HCT116 (cell line): Measurements from ENCODE around the gene RANGAP1. TPM values are rescaled to one million over a fixed set of nuclear protein-coding genes. Genes with fewer than 3 reads are reported as not detected.

ENCODE experiments used
- ATAC-seq: fragments of 200-7000 bp; cut with Tn5 transposase; 2 replicates; pipeline ENCODE4 v1.9.1; 2020; ENCODE audit warnings: mild to moderate bottlenecking, moderate library complexity
- BruUV-seq: library from RNA; stranded (reverse); fragments of 400-500 nt; replicated peaks from 2 replicates; lab custom pipeline; 2021; lab: Mats Ljungman, UMichigan
- CTCF ChIA-PET: fragments of 300-600 bp; sonication (Branson Sonifier 250); formaldehyde crosslinking; loops from one replicate; lab custom pipeline; 2021; ENCODE audit warnings: antibody characterized with exemption; lab: Charles Lee
- POLR2A ChIA-PET: fragments of 300-600, 350-600 bp; sonication (Branson Sonifier 250); formaldehyde crosslinking; loops from one replicate; lab custom pipeline; 2021; ENCODE audit warnings: antibody characterized with exemption; lab: Charles Lee
- RAD21 ChIA-PET, 2 experiments: fragments of 300-600 bp; sonication (Branson Sonifier 250); formaldehyde crosslinking; loops; one replicate each; lab custom pipeline; 2023; ENCODE audit warnings: low total read pairs in 2 of 2; ENCODE audit not compliant: uncharacterized antibody in 2 of 2, unreplicated experiment in 2 of 2, low non-redundant PET in 1 of 2; lab: Charles Lee
- DNase-seq: peaks from one replicate; pipeline ENCODE4 v3.0.0-alpha.2; 2010; ENCODE audit warnings: low read depth, low spot score
- H2AFZ ChIP-seq: fragments of 200-600 bp; shearing (Covaris generic), sonication (generic); 2 replicates; pipeline ENCODE4 v1.6.1; 2017; ENCODE audit warnings: low read depth, mixed run types, mixed read lengths, antibody characterized with exemption, low read length; ENCODE audit not compliant: poor library complexity, severe bottlenecking
- H3K27ac ChIP-seq: 2 replicates; pipeline ENCODE4 v1.5.1; 2012; ENCODE audit warnings: low read depth, low read length
- H3K27me3 ChIP-seq: fragments of 200-600 bp; sonication (generic); 2 replicates; pipeline ENCODE4 v1.6.1; 2016; ENCODE audit warnings: mixed run types, low read length, mixed read lengths; ENCODE audit not compliant: insufficient read depth
- H3K36me3 ChIP-seq, 2 experiments: fragments of 200-500 bp in 1 of 2; fragments of 200-600 bp in 1 of 2; sonication (Bioruptor generic) in 1 of 2; sonication (generic) in 1 of 2; 2 replicates each; pipeline versions ENCODE4 v1.5.1 to v1.6.1; 2014 to 2016; ENCODE audit warnings: low read length in 2 of 2, inconsistent platforms in 1 of 2, mixed read lengths in 1 of 2, mixed run types in 1 of 2; ENCODE audit not compliant: insufficient read depth in 2 of 2, control insufficient read depth in 1 of 2
- H3K4me1 ChIP-seq, 2 experiments: fragments of 200-600 bp in 1 of 2; sonication (generic) in 1 of 2; 2 replicates each; pipeline versions ENCODE4 v1.5.1 to v1.6.1; 2012 to 2017; ENCODE audit warnings: low read length in 2 of 2, inconsistent platforms in 1 of 2, mild to moderate bottlenecking in 1 of 2, mixed read lengths in 1 of 2, mixed run types in 1 of 2, moderate library complexity in 1 of 2; ENCODE audit not compliant: insufficient read depth in 2 of 2, control insufficient read depth in 1 of 2
- H3K4me2 ChIP-seq: fragments of 200-600 bp; sonication (generic); 2 replicates; pipeline ENCODE4 v1.6.1; 2017; ENCODE audit warnings: mixed run types, low read length, mixed read lengths
- H3K4me3 ChIP-seq, 2 experiments: fragments of 200-600 bp in 1 of 2; sonication (generic) in 1 of 2; replicated peaks in 1 of 2; 2 replicates each; pipeline ENCODE4 v1.5.1; 2011 to 2016; ENCODE audit warnings: low read length in 2 of 2, control low read depth in 1 of 2, low read depth in 1 of 2, mild to moderate bottlenecking in 1 of 2, mixed read lengths in 1 of 2, mixed run types in 1 of 2
- H3K79me2 ChIP-seq: fragments of 200-600 bp; sonication (generic); 2 replicates; pipeline ENCODE4 v1.6.1; 2017; ENCODE audit warnings: mild to moderate bottlenecking, mixed run types, low read length, moderate library complexity, mixed read lengths; ENCODE audit not compliant: insufficient read depth
- H3K9ac ChIP-seq: fragments of 200-600 bp; sonication (generic); 2 replicates; pipeline ENCODE4 v1.6.1; 2016; ENCODE audit warnings: low read length, mixed read lengths
- H3K9me2 ChIP-seq: fragments of 200-600 bp; sonication (generic), shearing (Covaris generic); 2 replicates; pipeline ENCODE4 v1.6.1; 2017; ENCODE audit warnings: mixed run types, mild to moderate bottlenecking, moderate library complexity; ENCODE audit not compliant: insufficient read depth
- H3K9me3 ChIP-seq, 2 experiments: fragments of 200-500 bp in 1 of 2; fragments of 200-600 bp in 1 of 2; sonication (Bioruptor generic) in 1 of 2; sonication (generic) in 1 of 2; 2 replicates each; pipeline ENCODE4 v1.6.1; 2014 to 2017; ENCODE audit warnings: low read length in 2 of 2, mixed read lengths in 2 of 2, inconsistent platforms in 1 of 2, low read depth in 1 of 2, mild to moderate bottlenecking in 1 of 2, mixed run types in 1 of 2, moderate library complexity in 1 of 2; ENCODE audit not compliant: control insufficient read depth in 1 of 2, insufficient read depth in 1 of 2
- H4K20me1 ChIP-seq: fragments of 200-600 bp; sonication (generic), shearing (Covaris generic); 2 replicates; pipeline ENCODE4 v1.6.1; 2017; ENCODE audit warnings: mixed run types, mild to moderate bottlenecking, moderate library complexity; ENCODE audit not compliant: insufficient read depth
- CBX3 ChIP-seq: IDR thresholded peaks from 2 replicates; pipeline ENCODE4 v1.6.1; 2012; ENCODE audit warnings: low read depth
- CEBPB ChIP-seq: IDR thresholded peaks from 2 replicates; pipeline ENCODE4 v1.6.1; 2012; ENCODE audit warnings: low read depth
- EZH2phosphoT487 ChIP-seq: fragments of 200-600 bp; IDR thresholded peaks from 2 replicates; pipeline ENCODE4 v1.6.1; 2018; ENCODE audit warnings: antibody characterized with exemption, borderline replicate concordance
- FOSL1 ChIP-seq: IDR thresholded peaks from 2 replicates; pipeline ENCODE4 v1.6.1; 2012; ENCODE audit warnings: low read depth
- JUND ChIP-seq: IDR thresholded peaks from 2 replicates; pipeline ENCODE4 v1.6.1; 2012
- POLR2A ChIP-seq: IDR thresholded peaks from 2 replicates; pipeline ENCODE4 v1.7.0; 2011; ENCODE audit warnings: borderline replicate concordance; ENCODE audit not compliant: insufficient read depth, insufficient read length; ENCODE audit errors: extremely low read depth
- SP1 ChIP-seq: IDR thresholded peaks from 2 replicates; pipeline ENCODE4 v1.6.1; 2012; ENCODE audit warnings: low read depth
- SRF ChIP-seq: IDR thresholded peaks from 2 replicates; pipeline ENCODE4 v1.6.1; 2012; ENCODE audit warnings: low read depth
- intact Hi-C: fragments of 100-400 bp; cut with micrococcal nuclease; formaldehyde crosslinking; loops from 2 replicates; pipeline ENCODE4 v1.10.0; 2022
- total RNA-seq: library from RNA; stranded (reverse); gene quantifications from one replicate; pipeline ENCODE4 v1.2.1, GENCODE V29; 2021; ENCODE audit not compliant: unreplicated experiment
- TF ChIP-seq, protein P1 (sequence below): IDR thresholded peaks from 2 replicates; pipeline ENCODE4 v1.6.1; 2012
- TF ChIP-seq, protein P2 (sequence below), 3 experiments: fragments of 200-600 bp in 1 of 3; sonication (generic) in 1 of 3; IDR thresholded peaks in 2 of 3; conservative IDR thresholded peaks in 1 of 3; 2 replicates each; pipeline ENCODE4 v1.5.1; 2012 to 2017; ENCODE audit warnings: low read depth in 2 of 3, low read length in 2 of 3, antibody characterized with exemption in 1 of 3, borderline replicate concordance in 1 of 3, control low read depth in 1 of 3, mild to moderate bottlenecking in 1 of 3, mixed read lengths in 1 of 3, mixed run types in 1 of 3, moderate library complexity in 1 of 3; ENCODE audit not compliant: insufficient read depth in 1 of 3
- TF ChIP-seq, protein P3 (sequence below): IDR thresholded peaks from 2 replicates; pipeline ENCODE4 v1.6.1; 2011; ENCODE audit warnings: mild to moderate bottlenecking, low read length, moderate library complexity; ENCODE audit not compliant: insufficient replicate concordance; ENCODE audit errors: extremely low read depth

The RANGAP1 gene
- total RNA-seq, 1 experiment from 2014 or later = 121 TPM

DNA sequence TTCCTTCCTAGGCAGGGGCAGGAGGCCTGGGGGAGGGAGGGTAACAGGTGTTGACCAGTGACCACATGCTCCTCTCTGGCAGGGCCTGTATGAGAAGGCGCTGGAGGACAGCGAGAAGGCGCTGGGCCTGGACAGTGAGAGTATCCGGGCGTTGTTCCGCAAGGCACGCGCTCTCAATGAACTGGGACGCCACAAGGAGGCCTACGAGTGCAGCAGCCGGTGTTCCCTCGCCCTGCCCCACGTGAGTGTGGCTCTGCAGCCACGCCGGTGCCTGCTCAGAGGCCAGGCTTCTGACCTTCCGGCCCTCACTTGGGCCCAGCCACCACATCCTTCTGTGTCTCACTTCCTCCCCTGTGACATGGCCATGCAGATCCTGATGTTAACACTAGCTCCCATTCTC, 41.1 kb upstream of the RANGAP1 start:
- Histone ChIP-seq H4K20me1 (no peaks in the 10 kb centered on the region), H3K9me2 (no peaks in the 10 kb centered on the region), H3K4me2 (no peak overlapping the region), H3K27ac (no peak overlapping the region), H3K79me2 (no peaks in the 10 kb centered on the region), H3K27me3 (no peaks in the 10 kb centered on the region), H3K36me3 (peaks cover 17 to 18% of the 10 kb centered on the region in 2 experiments; a peak in 3 of 4 replicates), H3K9me3 (no peaks in the 10 kb centered on the region), H3K4me1 (no peaks in the 10 kb centered on the region), H3K9ac (no peak overlapping the region), H2AFZ (no peak overlapping the region), H3K4me3 (no peak overlapping the region)
- ChIA-PET CTCF (no interaction called here), RAD21 (no interaction called here), POLR2A (no interaction called here)
- DNase-seq (no peak), ATAC-seq (no peak)
- BruUV-seq = no TSS peak
- TF ChIP-seq SRF = no peak
- no peak for TF ChIP-seq CEBPB
- TF ChIP-seq SP1 = no peak
- TF ChIP-seq, protein P1, sequence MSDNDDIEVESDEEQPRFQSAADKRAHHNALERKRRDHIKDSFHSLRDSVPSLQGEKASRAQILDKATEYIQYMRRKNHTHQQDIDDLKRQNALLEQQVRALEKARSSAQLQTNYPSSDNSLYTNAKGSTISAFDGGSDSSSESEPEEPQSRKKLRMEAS = no peak
- no peak for TF ChIP-seq CBX3
- intact Hi-C loops = no loop called here

DNA sequence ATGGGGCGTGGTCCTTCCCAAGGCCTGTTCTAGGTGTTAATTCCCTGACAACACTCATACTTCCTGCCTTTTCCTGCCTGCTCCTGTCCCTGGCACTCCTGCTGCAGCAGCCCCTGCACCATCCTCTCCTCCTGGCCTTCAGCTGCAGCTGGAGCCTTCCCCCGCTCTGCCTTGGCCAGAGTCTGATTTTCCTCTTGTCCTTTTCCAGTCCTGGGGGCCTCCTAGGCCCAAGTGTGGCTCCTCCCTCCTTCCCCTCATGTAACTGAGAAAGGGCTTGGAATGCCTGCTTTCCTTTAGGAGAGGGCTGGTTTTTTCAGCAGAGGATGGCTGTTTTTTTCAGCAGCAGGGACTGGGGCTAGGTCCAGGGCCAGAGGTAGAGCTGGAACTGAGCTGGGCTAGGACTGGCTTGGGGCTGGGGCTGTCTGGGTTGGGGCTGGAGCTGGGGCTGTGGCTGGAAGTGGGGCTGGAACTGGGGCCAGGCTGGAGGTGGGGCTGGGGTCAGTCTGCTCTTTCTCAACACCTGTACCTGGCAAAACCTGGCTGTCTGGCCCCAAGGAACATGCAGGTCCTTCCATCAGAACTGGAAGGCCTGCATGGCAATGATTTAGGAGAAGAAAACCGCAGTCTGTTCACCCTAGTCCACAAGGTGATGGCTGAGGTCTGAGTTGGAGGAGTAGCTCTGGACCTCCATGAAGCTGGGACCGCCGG, 39.0 kb upstream of the RANGAP1 start:
- Histone ChIP-seq H4K20me1 (no peaks in the 10 kb centered on the region), H2AFZ (no peak overlapping the region), H3K4me1 (no peaks in the 10 kb centered on the region), H3K9me3 (no peaks in the 10 kb centered on the region), H3K36me3 (peaks cover 12 to 15% of the 10 kb centered on the region in 2 experiments; a peak in 3 of 4 replicates), H3K9ac (no peak overlapping the region), H3K27ac (no peak overlapping the region), H3K9me2 (no peaks in the 10 kb centered on the region), H3K4me2 (no peak overlapping the region), H3K79me2 (no peaks in the 10 kb centered on the region), H3K4me3 (no peak overlapping the region), H3K27me3 (no peaks in the 10 kb centered on the region)
- ChIA-PET CTCF (no interaction called here), RAD21 (no interaction called here), POLR2A (no interaction called here)
- BruUV-seq = no TSS peak
- intact Hi-C loops = no loop called here
- TF ChIP-seq FOSL1 (no peak), EZH2phosphoT487 (no peak), POLR2A (no peak), JUND (no peak), CBX3 (no peak)
- TF ChIP-seq, protein P2, sequence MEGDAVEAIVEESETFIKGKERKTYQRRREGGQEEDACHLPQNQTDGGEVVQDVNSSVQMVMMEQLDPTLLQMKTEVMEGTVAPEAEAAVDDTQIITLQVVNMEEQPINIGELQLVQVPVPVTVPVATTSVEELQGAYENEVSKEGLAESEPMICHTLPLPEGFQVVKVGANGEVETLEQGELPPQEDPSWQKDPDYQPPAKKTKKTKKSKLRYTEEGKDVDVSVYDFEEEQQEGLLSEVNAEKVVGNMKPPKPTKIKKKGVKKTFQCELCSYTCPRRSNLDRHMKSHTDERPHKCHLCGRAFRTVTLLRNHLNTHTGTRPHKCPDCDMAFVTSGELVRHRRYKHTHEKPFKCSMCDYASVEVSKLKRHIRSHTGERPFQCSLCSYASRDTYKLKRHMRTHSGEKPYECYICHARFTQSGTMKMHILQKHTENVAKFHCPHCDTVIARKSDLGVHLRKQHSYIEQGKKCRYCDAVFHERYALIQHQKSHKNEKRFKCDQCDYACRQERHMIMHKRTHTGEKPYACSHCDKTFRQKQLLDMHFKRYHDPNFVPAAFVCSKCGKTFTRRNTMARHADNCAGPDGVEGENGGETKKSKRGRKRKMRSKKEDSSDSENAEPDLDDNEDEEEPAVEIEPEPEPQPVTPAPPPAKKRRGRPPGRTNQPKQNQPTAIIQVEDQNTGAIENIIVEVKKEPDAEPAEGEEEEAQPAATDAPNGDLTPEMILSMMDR (IDR thresholded peaks at IDR 0.05 in 2 of 3, conservative IDR thresholded peaks at IDR 0.05 in 1 of 3; ENCODE audit: borderline replicate concordance in 1 of 3, insufficient read depth in 1 of 3, low read depth in 2 of 3, low read length in 2 of 3) = no peak
- TF ChIP-seq, protein P3, sequence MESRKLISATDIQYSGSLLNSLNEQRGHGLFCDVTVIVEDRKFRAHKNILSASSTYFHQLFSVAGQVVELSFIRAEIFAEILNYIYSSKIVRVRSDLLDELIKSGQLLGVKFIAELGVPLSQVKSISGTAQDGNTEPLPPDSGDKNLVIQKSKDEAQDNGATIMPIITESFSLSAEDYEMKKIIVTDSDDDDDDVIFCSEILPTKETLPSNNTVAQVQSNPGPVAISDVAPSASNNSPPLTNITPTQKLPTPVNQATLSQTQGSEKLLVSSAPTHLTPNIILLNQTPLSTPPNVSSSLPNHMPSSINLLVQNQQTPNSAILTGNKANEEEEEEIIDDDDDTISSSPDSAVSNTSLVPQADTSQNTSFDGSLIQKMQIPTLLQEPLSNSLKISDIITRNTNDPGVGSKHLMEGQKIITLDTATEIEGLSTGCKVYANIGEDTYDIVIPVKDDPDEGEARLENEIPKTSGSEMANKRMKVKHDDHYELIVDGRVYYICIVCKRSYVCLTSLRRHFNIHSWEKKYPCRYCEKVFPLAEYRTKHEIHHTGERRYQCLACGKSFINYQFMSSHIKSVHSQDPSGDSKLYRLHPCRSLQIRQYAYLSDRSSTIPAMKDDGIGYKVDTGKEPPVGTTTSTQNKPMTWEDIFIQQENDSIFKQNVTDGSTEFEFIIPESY = no peak
- ATAC-seq = no peak
- no peak for DNase-seq
